T-helper 2 cell treated with Interferon-gamma antibody and Interleukin-4, amounts not matched to agents 100 ng/mL and 5 ng/mL, for 36 hours (primary cell): ENCODE results near the gene OR5AU1. TPM values are rescaled to one million over a fixed set of nuclear protein-coding genes. Genes with fewer than 3 reads are reported as not detected.
"Not testable (repeated sequence)": the region's sequence is repeated elsewhere in the genome, so short reads cannot be mapped to it uniquely, and the experiment has no call there.

ENCODE experiments used
- intact Hi-C: fragments of 100-400 bp; cut with micrococcal nuclease; formaldehyde crosslinking; loops from one replicate; pipeline ENCODE4 v1.15.1; 2023
- total RNA-seq: library from RNA; stranded (reverse); gene quantifications from 2 replicates; pipeline ENCODE4 v1.2.3, GENCODE V29; 2022

OR5AU1 gene
- total RNA-seq, 1 donor from 2014 or later = not detected

DNA sequence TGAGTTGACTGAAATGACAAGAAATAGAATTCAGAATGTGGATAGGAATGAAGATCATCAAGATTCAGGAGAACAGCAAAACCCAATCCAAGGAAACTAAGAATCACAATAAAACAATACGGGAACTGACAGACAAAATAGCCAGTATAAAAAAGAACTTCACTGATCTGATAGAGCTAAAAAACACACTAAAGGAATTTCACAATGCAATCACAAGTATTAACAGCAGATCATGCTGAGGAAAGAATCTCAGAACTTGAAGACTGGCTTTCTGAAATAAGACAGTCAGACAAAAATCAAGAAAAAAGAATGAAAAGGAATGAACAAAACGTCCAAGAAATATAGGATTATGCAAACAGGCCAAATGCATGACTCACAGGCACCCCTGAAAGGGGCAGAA, 15.3 kb upstream of the OR5AU1 start:
- intact Hi-C loops = no loop called here

DNA sequence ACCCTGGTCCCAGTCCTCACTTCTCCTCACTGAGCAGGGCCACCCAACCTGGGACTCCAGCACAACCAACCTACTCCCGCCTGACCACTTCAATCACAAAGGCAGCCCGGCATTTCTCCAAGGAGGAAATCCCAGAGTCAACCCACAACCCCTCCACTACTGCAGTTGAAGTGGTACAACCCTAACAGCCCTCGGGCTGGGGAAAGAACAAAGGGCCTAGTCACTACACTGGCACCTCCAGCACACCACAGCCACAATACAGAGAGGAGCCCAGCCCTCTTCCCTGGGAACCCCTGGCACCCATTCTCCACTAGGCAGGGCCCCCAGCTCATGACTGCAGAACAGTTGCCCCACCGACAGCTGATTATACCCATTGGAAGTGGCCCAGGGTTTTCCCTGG, 13.7 kb upstream of the OR5AU1 start:
- intact Hi-C loops = no loop called here

DNA sequence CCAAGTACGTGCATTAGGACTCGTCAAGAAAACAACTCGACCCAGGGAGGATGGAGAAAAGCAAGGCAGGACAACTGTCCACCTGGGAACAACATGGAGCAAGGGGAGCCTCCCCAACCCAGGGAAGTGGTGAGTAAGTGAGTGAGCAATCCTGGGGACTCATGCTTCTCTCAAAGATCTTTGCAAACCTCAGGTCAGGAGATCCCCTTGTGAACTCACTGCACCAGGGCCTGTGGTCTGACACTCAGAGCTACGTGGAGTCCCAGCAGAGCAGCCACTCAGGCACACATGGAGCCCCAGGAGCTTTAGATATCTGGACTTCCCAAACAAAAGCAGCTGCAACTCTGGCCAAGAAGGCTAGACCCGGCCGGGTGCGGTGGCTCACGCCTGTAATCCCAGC, 12.2 kb upstream of the OR5AU1 start:
- intact Hi-C loops = no loop called here

DNA sequence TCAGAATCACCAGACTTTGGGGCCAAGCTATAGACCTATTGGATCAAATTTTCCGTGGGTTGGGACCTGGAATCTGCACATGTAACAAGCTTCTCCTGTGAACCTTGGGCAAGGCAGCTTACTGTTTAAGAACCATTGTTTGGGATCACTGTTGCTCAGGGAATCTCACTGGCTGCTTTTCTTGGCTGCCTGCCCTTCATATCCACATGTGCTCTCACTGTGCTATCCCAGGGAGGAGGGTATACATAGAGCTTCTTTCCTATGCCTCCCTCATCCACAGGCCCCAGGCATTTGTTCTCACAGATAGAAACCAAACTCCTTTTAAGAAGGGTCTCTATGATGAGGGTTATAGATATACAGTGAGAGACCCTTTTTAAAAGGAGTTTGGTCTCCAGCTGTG, 9.8 kb upstream of the OR5AU1 start:
- intact Hi-C loops = not testable (repeated sequence)

DNA sequence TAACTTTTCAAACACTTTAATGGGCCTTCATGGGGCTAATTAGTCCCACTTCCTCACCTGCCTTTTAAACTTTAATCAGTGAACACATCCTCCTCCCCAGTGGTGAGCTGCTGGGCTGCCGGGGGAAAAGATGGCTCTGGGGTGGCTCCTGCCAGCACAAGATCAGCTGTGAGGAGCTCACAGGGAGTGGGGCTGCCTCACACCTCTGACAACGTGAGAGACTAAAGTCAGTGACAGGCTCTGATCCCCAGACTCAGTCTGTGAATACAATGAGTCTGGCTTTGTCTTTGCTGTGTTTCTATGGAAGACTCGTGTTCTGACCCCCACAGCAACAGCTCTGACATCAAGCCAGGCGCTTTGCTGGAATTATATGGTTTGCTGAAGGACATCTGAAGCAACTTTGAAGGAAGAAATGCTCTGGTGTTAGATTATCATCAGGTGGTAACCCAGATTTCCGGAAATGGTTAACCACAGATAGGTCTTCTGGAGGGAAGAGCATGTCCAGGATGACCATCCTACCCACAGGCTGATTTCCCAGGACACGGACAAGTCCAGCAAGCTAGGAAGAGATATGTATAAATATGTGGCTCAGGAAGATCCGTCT, 9.2 kb upstream of the OR5AU1 start:
- intact Hi-C loops = not testable (repeated sequence)

DNA sequence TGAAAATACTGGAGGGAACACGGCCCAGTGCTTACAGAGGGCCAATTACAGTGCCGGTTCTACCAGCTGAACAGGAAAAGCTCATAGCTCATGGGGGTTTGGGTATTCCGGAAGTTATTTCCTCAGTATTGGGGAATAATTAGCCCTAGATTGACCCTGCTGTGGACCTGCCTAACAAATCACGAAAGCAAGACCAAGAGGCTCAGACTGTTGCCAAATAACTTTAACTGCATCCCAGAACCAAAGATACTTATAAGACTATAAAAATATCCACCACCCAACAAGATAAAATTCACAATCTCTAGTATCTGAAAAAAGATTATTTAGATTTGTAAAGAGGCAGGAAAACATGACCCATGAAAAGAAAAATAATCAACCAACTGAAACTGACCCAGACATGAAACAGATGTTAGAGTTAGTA, 8.0 kb upstream of the OR5AU1 start:
- intact Hi-C loops = no loop called here

DNA sequence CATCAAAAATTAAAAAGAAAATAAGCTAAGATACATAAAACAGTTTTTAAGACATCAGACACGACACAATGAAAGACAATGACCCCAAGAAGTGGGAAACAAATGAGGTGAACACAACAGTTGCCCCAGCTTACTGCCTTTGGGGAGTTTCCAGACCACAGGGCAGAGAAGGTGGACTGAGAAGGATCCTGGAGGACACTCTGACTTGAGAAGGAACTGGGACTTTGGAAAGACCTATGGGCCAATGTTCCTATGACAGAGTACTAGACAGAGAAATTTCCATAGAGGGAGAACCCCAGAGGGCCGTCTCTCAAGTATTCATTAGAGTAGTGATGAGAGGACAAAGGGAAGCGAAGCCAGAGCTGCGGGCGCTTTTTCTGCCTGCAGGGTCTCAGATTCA, 6.2 kb upstream of the OR5AU1 start:
- intact Hi-C loops = no loop called here

DNA sequence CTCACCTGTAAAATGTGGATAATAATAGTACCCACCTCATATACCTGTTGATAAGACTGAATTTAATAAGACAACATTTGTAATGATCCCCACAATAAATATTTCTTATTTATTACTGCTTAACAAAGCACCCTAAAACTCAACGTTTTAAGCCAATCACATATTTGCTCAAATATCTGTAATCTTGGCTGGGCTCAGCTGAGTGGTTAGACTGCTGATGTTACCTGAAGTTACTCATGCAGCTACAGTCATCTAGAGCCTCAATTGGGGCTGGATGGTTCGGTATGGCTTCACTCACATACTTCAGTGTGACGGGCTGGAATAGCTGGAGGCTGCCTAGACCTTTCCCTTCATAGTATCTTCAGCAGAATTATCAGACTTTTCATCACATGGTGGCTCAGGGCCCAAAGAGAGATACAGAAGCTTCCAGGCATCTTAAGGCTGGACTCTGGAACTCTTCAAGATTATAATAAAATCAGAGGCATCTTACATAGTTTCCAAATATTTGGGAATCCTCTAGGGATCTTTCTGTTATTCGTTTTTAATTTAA, 4.3 kb upstream of the OR5AU1 start:
- intact Hi-C loops = no loop called here

DNA sequence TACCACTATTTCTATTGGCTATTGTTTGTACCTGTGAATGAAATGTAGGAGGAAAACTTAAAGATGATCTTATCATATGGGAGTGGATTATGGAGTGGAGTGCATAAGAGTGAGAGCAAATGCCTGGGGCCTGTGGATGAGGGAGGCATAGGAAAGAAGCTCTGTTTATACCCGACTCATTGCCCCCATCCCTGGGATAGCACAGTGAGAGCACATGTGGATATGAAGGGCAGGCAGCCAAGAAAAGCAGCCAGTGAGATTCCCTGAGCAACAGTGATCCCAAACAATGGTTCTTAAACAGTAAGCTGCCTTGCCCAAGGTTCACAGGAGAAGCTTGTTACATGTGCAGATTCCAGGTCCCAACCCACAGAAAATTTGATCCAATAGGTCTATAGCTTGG, 2.3 kb upstream of the OR5AU1 start:
- intact Hi-C loops = not testable (repeated sequence)

DNA sequence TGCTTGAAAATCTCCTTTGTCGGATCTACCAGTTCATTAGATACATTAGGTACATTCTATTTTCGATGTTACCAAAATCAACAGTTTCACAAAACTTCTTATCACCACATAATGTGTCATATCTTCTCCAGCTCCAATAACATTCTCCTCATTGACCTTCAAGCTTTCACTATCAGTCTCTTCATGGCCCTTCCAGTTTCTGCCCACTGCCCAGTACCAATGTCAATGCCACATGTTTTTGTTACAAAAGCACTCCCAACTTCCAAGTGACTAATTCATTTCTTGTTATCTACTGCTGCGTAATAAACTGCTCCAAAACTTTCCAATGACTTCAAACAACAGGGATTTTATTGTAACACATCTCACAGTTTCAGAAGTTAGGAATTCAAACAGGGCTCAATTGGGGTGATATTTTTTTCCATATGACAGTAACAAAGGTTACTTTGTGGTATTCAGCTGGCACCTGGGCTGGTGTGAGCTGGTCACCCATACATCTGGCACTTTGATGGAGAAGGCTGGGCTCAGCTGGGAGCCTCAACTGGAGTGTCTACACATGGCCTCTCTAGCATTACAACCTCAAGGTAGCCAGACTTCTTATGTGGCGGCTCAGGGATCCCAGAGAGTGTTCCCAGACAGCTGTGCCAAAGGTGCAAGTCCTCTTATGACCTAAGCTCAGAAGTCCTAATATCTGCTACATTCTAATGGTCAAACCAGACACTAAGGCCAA, 6.1 kb downstream of the OR5AU1 start:
- intact Hi-C loops = no loop called here

DNA sequence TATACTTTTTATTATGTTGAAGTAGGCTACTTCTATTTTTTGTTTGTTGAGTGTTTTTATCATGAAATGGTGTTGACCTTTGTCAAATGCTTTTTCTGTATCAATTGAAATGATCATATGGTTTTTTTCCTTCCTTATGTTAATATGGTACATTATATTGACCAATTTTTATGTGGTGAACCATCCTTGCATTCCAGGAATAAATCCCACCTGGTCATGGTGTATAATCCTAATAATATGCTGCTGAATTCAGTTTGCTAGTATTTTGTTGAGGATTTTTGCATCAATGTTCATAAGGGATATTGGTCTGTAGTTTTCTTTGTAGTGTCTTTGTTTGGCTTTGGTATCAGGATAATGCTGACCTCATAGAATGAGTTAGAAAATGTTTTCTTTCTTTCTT, 10.4 kb downstream of the OR5AU1 start:
- intact Hi-C loops = no loop called here

DNA sequence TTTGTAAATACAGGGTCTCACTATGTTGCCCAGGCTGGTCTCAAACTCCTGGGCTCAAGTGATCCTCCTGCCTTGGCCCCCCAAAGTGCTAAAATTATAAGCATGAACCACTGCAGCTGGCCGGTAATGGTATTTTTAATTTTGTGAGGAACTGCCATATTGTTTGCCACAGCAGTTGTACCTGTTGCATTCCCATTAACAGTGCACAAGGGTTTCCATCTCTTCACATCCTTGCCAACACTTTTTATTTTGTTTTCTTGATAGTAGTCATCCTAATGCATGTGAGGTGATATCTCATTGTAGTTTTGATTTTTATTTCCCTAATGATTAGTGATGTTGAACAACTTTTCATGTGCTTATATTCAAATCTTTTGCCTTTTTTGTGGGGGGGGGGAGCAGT, 13.5 kb downstream of the OR5AU1 start:
- intact Hi-C loops = no loop called here

DNA sequence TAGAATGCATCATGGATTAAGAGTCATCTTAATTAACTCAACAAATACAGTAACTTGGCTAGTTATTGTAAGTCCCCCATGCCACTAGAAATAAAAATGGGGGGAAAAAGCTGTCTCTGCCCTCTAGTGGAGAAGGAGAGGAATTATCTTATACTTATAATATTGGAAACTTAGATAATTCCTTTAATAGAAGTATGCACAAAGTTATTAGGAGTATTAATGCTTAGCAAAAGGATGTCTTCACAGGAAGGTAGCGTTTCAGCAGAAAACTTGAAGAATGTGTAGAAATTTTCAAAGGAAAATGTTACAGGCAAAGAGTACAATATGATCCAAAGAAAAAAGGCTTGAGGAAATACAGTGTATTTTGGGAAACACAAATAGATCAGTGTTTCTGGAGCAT, 19.8 kb downstream of the OR5AU1 start:
- intact Hi-C loops = no loop called here

DNA sequence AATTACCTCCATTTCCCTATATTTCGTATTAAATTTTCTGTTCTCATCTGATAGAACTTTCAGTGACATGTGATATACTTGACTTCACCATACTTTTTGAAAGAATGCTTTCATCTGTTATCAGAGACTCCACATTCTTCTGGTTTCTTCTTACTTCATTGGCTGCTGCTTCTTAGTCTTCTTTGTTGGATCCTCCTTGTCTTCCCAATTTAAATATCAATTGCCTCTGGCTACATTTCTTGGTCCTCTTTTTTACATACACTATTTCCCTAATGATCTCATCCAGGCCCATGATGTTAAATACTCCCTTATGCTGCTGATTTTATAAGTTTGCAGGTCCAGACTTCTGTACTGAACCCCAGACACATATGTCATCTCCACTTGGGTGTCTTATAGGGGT, 22.0 kb downstream of the OR5AU1 start:
- intact Hi-C loops = no loop called here

DNA sequence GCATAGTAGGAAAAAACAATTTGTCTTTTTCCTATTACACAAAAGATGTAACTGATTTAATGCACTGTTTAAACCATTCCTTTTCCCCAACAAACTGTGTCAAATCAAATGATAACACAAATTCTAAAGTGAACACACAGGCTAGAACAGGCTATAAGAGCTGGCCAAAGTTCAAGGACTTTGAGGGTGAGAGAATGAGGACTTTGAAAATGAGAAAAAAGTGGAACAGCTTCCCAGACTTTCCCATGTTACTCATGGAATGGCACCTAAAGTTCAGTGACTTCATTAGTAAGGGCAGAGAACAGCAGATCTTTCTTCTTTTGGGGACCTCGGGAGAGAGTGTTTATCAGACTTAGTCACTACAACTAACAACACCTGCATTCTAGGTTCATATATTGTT, 32.4 kb downstream of the OR5AU1 start:
- intact Hi-C loops = no loop called here

DNA sequence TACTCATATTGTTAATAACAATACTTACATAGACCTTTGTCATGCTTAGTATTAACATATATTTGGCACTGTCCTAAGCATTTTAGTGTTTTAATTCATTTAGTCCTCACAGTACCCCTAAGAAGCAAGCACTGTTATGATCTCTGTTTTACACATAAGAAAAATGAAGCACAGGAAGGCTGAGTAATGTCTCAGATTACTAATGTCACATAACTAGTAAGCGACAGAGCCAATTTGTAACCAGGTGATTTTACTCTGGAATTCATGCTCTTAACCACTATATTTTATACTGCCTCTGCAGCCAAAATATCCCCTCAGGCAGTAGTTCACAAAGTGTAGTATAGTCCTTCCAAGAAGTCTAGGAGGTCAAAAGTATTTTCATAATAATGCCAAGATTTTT, 34.7 kb downstream of the OR5AU1 start:
- intact Hi-C loops = no loop called here

DNA sequence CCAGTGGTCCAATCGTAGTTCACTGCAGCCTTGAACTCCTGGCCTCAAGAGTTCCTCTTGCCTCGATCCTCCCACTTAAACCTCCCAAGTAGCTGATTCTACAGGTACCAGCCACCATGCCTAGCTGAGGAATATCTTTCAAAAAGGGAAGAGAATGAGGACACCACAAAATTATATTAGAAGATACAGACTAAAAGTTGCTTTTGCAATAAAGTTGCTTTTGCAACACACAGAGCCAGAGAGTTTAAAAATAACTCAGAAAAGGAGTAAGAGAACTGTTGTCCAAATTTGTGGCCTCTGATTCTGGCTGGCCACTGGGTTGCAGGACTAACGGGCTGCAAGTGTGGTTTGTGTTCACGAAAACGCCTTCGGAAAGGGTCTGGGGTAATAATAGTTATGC, 35.2 kb downstream of the OR5AU1 start:
- intact Hi-C loops = no loop called here

DNA sequence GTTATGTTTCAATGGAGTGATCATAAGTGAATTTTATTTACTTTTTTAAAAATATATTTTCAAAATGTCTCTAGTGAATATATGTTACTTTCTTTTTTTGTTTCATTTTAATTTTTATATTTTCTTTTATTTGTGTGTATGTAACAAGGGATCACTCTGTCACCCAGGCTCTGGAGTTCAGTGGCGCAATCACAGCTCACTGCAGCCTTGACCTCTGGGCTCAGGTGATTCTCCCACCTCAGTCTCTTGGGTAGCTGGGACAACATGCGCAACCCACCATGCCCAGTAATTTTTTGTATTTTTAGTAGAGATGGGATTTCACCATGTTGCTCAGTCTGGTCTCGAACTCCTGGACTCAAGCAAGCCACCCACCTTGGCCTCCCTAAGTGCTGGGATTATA, 36.9 kb downstream of the OR5AU1 start:
- intact Hi-C loops = no loop called here

DNA sequence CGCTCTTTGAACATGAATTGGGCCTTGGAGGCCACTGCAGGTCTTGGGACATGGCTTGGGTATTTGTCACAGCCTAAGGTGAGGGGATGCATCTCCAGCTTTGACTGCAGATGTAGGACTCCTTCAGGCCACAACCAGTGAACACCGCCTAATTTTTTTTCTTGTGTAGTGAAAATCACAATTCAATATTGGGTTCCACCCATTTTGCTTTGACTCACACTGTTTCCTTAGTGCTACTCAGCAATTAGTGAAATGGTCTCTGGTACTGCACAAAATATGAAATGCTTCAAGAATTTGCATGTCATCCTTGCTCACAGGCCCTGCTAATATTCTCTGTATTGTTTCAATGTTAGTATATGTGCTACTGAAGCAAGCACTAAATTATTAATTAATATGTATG, 42.5 kb downstream of the OR5AU1 start:
- intact Hi-C loops = no loop called here

DNA sequence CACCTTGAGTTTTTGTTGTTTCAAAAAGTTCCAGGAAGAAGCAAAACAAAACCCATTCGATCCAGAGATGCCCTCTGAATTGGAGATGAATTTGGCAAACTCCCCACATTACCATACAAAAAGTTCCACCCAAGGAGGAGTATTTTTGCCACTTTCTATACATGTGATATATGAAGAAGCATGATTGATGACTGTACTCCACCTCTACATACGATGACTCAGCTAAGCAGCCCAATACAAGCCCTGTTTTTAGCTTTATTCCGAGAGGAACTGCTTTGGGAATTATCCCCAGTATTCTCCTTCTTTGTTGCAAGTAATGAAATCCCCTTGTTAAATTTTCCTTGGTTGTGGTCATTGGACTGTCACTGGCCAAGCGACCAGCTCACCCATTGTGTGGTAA, 43.6 kb downstream of the OR5AU1 start:
- intact Hi-C loops = no loop called here

DNA sequence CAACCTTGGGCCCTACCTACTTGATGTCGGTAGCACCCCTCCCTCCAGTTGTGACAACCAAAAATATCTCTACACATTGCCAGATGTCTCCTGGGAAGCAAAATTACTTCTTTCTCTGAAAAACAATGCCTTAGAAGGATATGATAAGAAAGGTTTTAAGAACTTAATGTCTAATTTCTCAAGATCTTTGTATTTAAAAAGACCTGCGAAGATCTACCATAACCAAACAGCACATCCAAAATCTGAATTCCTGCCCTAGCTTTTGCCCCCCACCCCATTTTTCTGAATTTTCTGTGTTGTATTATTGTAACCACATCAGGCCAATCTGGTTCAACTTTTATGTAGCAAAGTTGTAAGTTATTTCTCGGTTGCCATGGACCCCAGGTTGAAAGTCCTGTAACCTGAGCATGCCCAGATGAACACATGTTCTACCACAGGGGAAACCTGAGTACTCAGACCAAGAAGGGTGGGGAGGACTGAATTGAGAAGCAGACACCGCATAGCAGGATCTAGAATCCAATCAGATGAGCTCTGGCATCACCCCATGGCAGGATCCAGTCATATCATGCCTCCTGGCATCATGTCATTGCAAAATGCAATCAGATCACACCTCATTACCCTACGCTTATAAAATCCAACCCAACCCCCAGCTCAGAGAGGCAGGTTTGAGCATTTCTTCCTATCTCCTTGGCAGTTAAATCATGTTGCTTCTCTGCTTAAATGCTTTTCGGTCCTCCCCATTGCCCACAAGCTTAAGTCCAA, 46.3 kb downstream of the OR5AU1 start:
- intact Hi-C loops = loop anchor here (10.0 kb wide), 2 partner anchors 325 to 655 kb away; partner anchors contain the start of genes APEX1 and OSGEP

DNA sequence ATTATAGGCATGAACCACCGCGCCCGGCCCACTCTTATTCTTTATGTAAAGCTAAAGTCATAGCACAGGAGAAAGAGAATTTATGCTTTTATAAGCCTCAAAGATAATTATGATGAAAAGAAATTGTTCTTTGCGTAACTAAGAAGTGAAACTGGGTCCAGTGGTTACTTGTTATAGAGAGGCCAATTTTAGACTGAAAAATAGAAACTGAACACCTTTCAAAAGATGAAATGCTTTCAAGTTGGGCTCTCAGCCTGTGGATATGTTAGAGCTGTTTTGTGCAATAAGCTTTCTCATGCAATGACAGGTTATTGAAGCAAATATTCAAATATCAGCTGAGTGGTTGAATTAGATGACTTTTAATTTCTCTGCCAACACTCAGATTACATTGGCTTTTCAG, 47.1 kb downstream of the OR5AU1 start:
- intact Hi-C loops = loop anchor here (10.0 kb wide), 2 partner anchors 326 to 654 kb away; partner anchors contain the start of genes APEX1 and OSGEP
